GM21515 (cell line): ENCODE data around the gene CACNB1.

ENCODE experiments used
- ATAC-seq: cut with Tn5 transposase; IDR thresholded peaks from one replicate; pipeline ENCODE4 v1.9.1; 2021; ENCODE audit not compliant: unreplicated experiment

Gene CACNB1

DNA sequence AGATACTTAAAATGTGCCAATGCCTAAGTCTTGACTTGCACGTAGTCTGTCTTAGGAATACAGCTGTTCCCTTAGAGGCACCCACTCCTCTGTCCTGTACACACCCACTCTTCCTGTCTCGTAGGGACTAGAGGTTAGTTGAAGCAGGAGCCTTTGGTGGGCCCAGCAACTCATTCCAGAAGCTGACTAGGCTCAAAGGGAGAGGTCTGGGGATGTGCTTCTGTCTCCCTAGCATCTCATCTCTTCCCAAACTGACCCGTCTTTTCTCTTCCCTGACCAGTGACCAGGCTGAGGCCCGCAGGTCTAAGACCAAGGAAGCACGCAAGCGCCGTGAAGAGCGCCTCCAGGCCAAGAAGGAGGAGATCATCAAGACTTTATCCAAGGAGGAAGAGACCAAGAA lies 6.8 kb upstream of the CACNB1 start:
- ATAC-seq: no peak

DNA sequence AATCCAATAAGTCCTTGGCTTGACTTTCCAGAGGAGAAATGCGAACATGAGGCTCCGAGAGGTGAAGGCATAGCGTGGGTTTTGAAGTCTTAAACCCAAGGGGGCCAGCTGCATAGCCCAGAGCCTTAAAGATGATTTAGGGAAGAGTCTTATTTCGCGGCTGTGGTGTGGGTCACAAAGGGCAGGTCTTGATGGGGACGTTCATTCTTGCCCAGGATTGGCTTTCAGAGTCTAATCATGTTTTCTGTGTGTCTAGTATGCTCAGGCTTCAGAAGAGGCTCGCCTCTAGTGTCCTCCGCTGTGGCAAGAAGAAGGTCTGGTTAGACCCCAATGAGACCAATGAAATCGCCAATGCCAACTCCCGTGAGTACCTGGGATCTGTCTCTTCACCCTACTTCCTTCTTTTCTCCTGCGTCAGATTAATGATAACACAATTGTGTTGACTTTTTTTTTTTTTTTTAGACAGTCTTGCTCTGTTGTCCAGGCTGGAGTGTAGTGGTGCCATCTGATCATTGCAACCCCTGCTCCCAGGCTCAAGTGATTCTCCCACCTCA lies 3.6 kb upstream of the CACNB1 start:
- no peak for ATAC-seq

DNA sequence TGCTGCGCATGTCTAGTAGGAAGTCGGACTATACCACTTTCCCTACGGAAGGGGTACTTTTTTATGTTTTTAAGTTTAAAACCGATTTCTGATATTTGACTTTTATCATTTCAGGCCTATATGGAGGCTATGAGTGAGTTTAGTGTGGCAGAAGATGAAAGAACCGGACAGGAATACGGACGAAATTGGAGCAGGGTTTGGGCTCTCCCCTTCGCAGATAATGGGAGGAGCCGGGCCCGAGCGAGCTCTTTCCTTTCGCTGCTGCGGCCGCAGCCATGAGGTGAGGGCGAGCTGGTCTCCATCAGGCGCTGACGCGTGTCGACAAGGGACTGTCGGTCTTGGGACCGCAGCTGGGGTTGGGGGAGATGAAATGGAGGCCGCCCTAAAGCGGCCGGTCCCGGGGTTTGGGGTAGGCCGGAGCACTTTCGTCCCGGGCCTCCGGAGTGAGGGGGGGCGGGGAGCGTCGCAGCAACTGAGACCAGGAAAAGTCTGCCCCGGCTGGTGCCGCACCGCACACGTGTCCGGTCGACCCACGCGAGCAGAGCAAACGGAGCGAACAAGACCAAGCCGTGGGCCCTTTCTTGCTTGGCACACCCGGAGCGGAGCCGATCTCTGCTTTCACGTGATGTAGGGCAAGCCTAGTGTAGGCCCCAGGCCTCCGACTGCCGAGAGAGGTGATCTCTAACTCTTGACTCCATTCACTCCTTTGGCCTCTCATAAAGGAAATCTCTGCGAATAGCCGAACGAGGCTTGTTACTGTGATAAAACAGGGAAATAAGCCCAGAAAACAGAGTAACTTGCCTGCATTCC lies 2.8 kb upstream of the CACNB1 start, which contains the start of gene RPL19:
Gene RPL19 (plus strand): TSS at position 214 of the 810 bp plus-strand sequence. CDS start 62 bp downstream, at position 276.
- ATAC-seq: peak; percentile 50

DNA sequence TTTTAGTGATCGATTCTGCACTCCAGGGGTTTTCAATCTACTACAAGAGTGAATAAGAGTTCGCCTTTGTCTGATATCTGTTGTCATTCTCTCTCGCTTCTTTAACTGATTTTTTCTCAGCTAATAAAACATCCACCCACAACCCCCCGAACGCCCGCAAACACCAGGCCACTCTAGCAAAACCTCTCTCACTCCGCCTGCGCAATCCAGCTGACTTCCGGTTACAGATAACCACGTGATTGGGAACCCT lies 2.3 kb upstream of the CACNB1 start:
- ATAC-seq: peak; percentile 49

DNA sequence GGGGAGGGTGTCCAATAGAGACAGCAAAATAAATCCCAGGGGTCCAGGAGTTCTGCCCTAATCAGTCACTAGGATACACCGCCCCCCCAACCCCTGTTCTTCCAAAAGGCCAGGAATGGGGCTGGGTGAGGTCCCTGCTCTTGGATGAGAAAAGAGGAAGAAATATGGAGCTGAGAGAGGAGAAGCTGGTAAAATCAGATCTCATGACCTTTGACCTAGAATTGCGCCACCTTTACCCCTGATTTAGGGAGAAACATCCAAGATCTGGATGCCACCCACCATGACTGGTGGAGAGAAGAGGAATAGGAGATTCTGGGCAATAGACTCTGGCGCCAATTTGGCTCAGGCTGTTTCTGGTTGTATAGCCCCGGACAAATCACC lies 707 bp upstream of the CACNB1 start:
- no peak for ATAC-seq

DNA sequence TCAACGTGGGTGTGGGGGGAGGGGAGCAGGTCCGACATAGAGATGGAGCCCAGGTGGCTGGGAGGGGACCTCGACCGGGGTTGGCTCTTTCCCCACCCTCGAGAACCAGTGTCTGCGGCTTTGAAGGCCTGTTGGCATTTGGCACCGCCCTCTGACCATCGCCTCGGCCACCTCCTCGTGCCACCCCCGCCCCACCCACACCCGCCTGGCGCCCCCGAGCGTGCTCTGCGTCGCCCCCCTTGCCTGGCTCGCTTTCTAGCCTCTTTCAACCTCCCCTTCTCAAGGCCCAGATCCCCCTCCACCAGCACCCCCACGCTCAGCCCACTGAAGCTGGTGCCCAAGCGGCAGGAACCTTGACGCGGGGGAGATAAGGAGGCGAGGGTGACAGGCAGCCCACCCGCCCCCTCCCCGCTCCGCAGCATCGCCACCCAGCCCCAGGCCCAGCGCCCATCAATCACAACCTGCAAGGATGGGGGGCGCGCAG lies 619 bp downstream of the CACNB1 start:
- no peak for ATAC-seq

DNA sequence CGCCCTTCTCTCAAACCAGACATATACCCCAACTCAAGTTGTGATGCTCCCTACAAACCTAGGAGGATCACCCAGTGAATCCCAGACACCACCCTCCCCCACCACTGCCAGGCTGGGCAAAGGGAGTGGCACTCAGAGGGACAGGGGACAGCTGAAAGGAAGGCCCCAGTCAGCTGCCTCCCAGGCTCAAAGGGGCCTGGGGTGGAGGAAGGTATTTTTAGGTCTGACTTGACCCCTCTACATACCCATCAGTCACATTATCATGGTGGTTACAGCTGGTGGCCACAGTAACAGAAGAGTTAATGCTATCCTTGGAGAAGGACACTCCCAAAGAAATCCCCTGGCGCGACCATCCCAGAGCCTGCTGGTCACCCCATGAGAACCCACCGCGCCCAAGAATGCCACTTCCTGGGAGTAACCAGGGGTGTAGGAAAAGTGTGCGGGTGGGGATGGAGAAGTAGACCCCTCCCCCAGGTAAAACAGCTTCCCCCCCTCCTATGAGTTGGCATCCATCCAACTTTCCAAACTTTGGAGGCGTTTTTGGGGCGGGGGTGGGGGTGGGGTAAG lies 1.1 kb downstream of the CACNB1 start:
- no peak for ATAC-seq

DNA sequence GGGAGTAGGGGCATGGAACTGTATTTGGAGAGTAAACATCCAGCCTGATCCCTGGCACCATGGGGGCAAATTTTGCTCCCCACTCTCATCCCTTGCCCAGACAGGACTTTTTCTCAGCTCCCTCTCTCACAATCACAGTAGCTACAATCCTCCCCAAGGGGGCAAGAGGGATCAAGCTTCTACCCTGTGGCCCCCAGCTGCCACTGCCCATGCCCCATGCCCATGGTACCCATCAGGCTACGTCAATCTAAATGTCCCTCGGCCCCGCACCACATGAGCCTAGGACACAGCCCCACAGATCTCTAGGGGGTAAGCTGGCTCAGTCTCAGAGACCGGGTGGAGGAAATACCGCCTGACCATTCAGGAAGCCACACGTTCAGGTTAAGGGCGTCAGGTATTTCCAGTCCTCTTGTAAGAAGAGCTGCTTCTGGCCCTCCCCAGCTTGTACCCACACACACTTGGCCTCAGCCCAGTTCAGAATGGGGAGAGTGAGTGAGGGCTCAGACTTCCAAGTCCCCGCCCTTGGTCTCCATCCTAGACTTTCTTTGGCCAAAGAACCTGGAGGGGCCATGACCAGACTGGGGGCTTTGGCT lies 1.8 kb downstream of the CACNB1 start:
- ATAC-seq: no peak

DNA sequence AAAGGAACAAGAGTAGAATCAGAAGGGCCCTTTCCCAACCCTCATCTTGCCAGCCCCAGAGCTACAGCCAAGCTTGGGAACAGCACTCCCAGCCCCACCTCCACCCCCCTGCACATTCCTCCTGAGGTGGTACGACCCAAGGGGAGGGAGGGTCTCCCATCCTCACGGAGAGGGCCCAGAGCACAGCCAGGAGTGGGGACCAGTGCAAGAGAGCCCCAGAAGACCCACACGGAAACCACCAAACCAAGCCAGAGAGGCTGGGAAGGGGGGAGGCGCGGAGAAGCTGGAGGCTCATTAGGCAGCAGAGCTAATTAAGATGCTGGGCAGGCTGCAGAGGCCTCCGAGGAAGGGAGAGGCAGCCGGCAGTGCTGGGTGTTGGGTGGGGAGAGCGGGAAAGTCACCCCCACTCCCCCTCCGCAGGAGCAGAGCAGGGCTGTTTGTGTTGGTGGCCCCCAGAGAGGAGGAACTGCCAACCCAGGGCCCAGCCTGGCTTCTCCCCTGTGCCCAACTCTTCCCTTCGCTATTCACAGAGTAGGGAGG lies 2.4 kb downstream of the CACNB1 start:
- ATAC-seq: no peak

DNA sequence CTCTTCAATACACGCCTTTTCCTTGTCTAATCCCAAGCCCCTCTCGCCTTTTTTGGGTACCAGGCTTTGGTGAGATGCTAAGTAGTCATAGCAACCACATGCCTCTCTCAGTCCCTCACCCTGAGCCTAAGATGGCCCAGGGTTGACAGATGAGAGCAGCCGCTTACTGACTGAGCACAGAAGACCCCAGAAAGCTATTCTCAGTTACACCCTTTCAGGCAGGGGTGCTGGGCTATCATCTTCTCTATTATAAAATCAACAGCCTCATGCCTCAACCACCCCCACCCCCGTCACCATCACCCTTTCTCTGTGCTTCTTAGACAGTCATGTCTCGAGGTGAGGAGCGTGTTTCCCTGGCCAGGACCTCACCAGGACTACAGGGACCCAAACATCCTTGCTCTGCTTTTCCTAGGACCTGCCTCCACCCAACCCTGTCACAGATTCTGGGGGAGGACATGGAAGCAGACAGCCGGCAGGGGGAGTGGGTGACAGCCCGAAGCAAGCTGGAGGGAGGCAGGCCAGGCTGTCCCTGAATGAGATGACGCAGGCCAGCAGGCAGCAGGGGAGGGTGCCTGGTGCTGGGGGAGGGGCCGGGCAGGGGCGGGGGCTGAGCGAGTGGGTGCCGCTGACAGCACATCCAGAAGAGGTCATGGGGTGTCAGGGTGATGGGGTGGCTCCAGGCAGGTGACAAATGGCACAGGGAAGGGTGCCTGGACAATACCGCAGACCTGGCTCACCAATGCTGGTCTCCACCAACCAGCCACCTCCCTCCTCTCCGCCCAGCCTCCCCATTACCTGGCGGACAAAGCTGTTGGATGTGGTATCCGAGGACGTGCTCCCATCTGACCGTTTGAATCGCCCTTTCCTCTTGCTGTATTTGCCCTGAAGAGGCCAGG lies 3.1 kb downstream of the CACNB1 start:
- ATAC-seq: no peak

DNA sequence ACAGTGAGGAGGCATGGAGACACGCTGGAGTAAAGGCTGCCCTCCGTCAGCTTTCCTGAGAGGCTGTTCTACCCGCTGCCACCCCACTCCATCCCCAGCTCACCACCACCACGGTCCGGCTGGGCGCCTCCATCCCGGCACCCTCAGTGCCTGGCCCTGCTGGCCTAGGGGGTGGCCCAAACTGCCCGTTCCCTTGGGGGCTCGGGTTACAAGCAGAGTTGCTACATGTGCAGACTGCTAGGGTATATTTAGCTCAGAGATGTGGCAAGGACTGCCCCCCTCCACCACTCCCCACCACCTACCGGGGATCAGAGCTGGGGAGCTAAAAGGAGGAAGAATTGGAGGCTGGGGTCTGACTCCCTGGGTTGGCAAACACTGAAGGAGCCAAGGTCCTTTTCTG lies 4.1 kb downstream of the CACNB1 start:
- no peak for ATAC-seq

DNA sequence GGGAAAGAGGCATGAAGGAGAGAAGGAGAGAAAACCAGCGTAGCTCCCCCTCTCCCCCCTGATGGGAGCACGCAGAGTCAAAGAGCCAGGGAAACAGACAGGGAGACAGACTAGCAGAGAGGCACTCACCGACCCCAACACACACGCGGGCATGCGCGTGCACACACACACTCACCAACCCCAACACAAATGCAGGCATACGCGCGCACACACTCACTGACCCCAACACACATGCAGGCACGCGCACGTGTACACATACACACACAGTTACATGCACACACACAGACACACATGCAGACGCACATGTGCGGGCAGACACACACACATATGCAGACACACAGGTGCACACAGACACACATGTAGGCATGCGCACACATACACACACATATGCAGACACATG lies 4.6 kb downstream of the CACNB1 start:
- no peak for ATAC-seq

DNA sequence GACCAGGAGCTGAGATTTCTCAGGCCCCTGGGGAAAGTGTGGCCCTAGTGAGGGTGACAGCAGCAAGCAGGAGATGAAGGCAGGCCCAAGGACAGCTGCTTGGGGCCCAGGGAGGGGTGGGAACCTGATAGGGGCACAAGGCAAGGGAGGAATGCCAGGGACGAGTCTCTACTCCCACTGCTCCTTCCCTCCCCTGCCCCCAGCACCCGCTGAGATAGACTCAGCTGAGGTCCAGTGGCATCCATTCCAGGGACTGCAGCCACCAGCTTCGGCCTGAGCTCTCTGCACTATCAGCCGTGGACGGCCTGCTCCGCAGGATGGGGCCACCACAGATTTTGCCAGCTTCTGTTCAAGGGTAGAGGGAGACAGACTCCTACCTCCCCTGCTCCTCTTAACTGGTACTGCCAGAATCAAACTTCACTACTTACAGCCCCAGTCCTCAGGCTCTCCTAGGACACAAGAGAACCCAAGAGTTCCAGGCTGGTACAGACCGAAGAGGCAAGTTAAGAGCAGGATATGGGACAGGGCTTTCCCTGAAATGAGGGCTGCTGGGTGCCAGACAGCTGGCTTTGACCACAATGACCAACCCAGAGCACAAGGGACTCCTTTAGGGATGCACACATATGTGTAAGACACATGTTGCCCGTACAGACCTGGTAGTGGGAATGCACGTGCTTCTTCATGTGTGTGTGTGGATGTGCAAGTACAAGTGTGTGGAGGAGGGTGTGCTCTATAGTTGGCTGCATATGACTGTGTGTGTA lies 5.5 kb downstream of the CACNB1 start:
- ATAC-seq: no peak

DNA sequence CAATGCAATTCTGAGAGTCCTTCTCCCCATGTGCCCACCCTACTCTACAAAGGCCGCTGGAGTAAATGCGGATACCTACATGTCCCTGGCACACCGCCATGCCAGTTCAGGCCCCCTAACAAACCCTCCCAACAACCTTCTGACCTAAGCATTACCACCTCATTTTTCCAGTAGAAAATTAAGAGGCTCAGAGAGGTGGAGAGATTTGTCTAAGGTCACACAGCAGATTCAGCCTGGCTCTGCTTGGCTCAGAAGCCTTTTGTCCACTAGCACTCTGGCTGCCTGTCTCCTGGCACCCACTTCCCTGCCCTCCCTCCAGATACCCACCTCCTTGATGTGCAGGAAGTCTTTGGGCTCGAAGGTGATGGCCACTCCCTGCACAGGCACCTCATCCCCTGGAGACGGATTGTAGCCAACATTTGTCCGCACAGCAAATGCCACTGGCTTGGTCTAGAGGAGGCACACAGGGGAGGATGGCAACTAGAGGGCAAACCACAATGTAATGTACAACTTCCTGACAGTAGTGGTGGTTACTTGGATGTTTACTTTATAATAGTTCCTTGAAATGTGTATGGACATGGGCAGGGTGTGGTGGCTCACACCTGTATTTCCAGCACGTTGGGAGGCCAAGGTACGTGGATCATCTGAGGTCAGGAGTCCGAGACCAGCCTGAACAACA lies 10.2 kb downstream of the CACNB1 start:
- no peak for ATAC-seq

DNA sequence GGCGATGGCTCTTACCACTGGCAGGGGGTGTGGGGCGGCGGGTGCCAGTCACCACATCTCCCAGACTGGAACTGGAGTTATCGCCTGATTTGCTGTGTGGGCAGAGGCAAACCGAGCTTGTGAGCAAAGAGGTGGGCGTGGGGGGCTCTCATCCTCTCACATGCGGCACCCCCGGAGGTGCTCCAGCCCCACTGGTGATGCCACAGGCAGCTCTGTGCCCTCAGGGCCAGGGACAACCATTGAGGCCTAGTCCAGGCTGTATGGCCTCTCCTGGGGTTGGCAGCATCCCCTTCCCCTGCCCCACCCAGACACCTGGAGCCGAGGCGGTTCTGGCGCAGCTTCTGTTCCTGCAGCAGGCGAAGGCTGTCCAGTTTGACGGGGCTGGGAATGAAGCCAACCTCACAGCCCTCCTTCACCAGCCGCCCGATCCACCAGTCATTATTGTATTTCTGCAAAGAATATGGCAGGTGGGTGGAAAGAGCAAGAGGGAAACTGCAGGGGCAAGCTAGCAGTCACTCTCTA lies 10.9 kb downstream of the CACNB1 start:
- ATAC-seq: no peak

DNA sequence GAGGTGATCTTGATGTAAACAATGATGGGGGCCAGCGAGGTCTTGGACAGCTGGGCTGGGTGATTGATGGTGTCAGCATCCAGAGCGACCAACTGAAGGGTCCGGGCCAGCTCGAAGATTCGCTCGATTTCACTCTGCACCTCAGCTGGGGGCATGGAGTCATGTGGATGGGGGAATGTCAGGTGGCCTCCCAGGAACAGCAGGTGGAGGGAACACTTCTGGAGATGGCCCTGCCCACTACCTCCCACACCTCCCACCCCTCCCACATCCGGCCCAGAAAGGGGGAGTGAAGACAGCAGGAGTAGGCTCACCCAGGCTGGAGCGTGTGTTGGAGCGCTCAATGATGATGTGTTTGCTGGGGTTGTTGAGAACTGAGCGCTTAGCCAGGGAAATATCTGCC lies 13.7 kb downstream of the CACNB1 start:
- ATAC-seq: no peak

DNA sequence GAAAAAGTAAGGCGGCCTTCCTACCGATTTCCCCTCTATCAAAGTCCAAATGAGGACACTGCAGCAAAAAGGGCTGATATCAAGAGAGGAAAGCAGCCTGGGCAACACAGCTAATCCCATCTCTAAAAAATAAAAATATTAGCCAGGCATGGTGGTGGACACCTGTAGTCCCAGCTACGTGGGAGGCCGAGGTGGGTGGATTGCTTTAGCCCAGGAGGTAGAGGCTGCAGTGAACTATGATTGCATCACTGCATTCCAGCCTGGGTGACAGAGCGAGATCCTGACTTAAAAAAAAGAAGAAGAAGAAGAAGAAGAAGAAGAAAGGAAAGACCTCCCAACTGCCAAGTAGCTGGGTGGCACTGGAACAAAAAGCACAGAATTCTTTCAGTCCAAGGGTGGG lies 14.4 kb downstream of the CACNB1 start:
- ATAC-seq: no peak

DNA sequence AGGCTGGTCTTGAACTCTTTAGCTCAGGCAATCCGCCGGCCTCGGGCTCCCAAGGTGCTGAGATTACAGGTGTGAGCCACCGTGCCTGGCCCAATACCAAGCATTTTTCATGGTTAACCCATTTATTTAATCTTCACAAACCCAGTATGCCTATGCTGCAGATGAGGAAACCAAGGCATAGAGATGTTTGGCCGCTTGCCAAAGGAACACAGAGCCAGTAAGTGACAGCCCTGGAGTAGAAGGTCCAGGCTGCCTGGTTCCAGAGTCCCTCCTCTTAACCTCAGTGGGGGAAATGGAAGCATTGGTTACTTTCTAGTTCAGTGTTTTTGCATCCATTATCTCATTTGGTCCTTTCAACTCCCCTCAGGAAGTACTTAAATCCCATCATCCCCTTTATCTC lies 16.2 kb downstream of the CACNB1 start:
- ATAC-seq: no peak

DNA sequence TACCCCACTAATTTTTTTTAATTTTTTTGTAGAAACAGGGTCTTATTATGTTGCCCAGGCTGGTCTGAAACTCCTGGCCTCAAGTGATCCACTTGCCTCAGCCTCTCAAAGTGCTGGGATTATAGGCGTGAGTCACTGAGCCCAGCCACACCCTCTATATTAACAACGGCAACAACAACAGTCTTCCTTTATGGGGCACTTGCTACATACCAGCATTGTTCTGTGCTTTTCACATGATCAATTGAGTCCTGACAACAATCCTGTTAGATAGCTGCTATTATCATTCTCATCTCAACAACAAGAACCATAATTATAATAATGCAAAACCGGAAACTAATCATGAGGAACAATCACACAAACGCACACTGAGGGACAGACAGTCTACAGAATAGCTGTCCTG lies 18.9 kb downstream of the CACNB1 start:
- ATAC-seq: no peak
